Fibroblast of lung (primary cell): ENCODE results near the gene FBLIM1.

ENCODE experiments used
- EZH2 ChIP-seq: IDR thresholded peaks from 2 replicates; pipeline ENCODE4 v1.5.1; 2012; ENCODE audit warnings: low read length, control low read depth, mild to moderate bottlenecking; ENCODE audit errors: missing control alignments
- TF ChIP-seq, protein P1 (sequence below), 2 donors: IDR thresholded peaks in 1 of 2; conservative IDR thresholded peaks in 1 of 2; 1 replicate in 1 of 2; 2 replicates in 1 of 2; pipeline ENCODE4 v1.5.1; 2011 to 2012; ENCODE audit warnings: low read length in 2 of 2, control low read depth in 1 of 2, inconsistent platforms in 1 of 2, low read depth in 1 of 2, mild to moderate bottlenecking in 1 of 2

DNA sequence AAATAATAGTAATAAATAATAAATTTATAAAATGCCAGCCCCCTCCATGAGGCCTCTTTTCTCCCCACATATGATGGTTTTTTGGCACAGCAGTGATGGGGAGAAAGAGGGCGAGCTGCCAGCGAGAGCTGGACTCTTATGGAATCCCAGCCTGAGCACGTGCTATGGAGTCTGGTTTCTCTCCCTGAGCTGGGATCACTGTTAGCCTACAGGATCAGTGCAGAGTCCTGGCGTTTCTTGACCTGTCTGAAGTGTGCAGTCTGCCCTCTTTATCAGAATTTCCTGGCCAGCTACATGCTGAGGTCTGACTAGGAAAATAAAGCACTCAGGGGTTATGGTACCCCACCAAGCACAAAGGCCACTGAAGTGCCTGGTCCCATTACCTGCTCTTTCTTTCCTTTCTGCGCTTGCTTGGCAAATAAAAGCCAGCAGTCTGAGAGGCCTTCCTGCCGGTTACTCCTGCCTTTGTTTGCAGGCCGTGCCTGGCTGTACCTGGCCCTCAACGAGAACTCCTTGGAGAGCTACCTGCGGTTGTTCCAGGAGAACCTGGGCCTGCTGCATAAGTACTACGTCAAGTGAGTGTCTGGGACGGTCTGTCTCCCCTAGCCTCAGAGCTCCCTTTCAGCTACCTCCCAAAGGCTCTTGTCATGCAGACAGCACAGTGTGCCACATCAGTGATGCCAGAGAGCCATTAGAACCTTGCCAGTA, 41.0 kb upstream of the FBLIM1 start:
- no peak for TF ChIP-seq EZH2
- TF ChIP-seq, protein P1, sequence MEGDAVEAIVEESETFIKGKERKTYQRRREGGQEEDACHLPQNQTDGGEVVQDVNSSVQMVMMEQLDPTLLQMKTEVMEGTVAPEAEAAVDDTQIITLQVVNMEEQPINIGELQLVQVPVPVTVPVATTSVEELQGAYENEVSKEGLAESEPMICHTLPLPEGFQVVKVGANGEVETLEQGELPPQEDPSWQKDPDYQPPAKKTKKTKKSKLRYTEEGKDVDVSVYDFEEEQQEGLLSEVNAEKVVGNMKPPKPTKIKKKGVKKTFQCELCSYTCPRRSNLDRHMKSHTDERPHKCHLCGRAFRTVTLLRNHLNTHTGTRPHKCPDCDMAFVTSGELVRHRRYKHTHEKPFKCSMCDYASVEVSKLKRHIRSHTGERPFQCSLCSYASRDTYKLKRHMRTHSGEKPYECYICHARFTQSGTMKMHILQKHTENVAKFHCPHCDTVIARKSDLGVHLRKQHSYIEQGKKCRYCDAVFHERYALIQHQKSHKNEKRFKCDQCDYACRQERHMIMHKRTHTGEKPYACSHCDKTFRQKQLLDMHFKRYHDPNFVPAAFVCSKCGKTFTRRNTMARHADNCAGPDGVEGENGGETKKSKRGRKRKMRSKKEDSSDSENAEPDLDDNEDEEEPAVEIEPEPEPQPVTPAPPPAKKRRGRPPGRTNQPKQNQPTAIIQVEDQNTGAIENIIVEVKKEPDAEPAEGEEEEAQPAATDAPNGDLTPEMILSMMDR (conservative IDR thresholded peaks at IDR 0.05 in 1 of 2, IDR thresholded peaks at IDR 0.05 in 1 of 2; ENCODE audit: low read depth in 1 of 2, low read length in 2 of 2) = no peak
